ENCODE results near the gene MLN.

DNA sequence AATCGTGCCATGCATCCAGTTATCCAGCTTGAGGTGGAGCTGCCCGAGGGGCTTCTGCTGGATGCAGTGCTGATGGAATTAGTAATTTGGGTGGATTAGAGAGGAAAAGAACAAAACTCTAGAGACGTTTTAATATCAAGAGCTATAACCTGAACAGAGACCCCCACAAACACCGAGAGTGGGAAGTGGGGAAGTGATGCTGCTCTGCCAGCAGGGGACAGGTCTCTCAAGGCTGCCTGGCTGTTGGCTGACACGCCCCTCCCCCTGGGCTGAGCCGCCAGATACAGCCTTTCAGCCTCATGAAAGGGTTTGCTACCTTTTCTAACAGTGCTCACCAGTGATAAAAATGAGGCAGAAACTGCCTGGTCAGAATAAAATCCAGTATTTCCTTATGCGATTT is 24.5 kb downstream of the MLN start:
- TF ChIP-seq CTCF (IDR thresholded peaks at IDR 0.05; ENCODE audit: poor library complexity, severe bottlenecking) = peak; percentile 79
- TF ChIP-seq SMC3 (conservative IDR thresholded peaks at IDR 0.05; ENCODE audit: poor library complexity) = peak; percentile 80
- TF ChIP-seq MXI1 (conservative IDR thresholded peaks at IDR 0.05; ENCODE audit: poor library complexity, severe bottlenecking) = no peak
- TF ChIP-seq EP300 (conservative IDR thresholded peaks at IDR 0.05; ENCODE audit: poor library complexity, severe bottlenecking) = no peak
- TF ChIP-seq POLR2AphosphoS5 (IDR thresholded peaks at IDR 0.05) = peak; percentile 16
- no peak for TF ChIP-seq EZH2 (IDR thresholded peaks at IDR 0.05; ENCODE audit: borderline replicate concordance, insufficient read depth, low read length, poor library complexity, severe bottlenecking)
- TF ChIP-seq RAD21 (conservative IDR thresholded peaks at IDR 0.05) = peak; percentile 82

Data from neural cell (in vitro differentiated cells).